ENCODE data around the gene GRM8. TPM values are rescaled to one million over a fixed set of nuclear protein-coding genes. Genes with fewer than 3 reads are reported as not detected.

GRM8 gene
- total RNA-seq, 1 donor from 2014 or later = not detected

DNA sequence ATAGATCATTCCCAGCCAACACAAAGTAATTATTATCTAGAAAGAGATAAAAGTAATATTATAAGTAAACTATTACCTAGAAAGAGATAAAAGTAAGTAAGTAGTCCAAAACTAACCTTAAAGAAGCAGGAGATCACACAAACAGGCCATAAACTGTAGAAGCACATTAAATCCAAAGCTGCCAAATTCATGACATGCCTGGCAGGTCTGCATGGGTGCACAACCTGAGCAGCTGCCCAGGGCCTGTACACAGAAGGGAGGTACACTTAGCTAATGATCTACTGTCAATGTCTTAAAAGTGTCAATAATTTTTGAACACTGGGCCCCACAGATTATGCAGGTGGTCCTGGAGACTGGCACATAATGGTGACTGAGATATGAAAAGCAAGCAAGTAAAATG, 196.5 kb downstream of the GRM8 start:
- DNase-seq (no peak), ATAC-seq (no peak)
- TF ChIP-seq, protein P1, sequence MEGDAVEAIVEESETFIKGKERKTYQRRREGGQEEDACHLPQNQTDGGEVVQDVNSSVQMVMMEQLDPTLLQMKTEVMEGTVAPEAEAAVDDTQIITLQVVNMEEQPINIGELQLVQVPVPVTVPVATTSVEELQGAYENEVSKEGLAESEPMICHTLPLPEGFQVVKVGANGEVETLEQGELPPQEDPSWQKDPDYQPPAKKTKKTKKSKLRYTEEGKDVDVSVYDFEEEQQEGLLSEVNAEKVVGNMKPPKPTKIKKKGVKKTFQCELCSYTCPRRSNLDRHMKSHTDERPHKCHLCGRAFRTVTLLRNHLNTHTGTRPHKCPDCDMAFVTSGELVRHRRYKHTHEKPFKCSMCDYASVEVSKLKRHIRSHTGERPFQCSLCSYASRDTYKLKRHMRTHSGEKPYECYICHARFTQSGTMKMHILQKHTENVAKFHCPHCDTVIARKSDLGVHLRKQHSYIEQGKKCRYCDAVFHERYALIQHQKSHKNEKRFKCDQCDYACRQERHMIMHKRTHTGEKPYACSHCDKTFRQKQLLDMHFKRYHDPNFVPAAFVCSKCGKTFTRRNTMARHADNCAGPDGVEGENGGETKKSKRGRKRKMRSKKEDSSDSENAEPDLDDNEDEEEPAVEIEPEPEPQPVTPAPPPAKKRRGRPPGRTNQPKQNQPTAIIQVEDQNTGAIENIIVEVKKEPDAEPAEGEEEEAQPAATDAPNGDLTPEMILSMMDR (IDR thresholded peaks at IDR 0.05) = no peak
- no peak overlapping the region for H3K4me3 ChIP-seq
- H3K9me3 ChIP-seq = no peaks in the 10 kb centered on the region
- H3K27me3 ChIP-seq = no peaks in the 10 kb centered on the region
- H3K27ac ChIP-seq = no peak overlapping the region
- H3K36me3 ChIP-seq = no peaks in the 10 kb centered on the region
- no peaks in the 10 kb centered on the region for H3K4me1 ChIP-seq
- intact Hi-C loops (cut with DNase I) = no loop called here

DNA sequence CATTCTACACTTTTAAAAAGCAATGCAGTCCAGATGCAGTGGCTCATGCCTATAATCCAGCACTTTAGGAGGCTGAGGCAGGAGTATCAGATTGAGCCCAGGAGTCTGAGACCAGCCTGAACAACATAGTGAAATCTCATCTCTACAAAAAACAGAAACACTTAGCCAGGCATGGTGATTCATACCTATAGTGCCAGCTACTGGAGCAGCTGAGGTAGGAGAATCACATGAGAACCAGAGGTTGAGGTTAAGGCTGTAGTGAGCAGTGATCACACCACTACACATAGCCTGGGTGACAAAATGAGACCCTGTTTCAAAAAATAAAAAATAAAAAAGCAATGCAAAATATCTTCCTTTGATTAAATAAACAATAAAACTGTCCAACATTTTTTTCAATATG, 205.2 kb downstream of the GRM8 start:
- Histone ChIP-seq H3K9me3 (no peaks in the 10 kb centered on the region), H3K36me3 (no peaks in the 10 kb centered on the region), H3K4me1 (no peaks in the 10 kb centered on the region), H3K27me3 (no peaks in the 10 kb centered on the region), H3K4me3 (no peak overlapping the region), H3K27ac (no peak overlapping the region)
- intact Hi-C loops (cut with DNase I) = no loop called here
- TF ChIP-seq, protein P1 (IDR thresholded peaks at IDR 0.05) = no peak
- no peak for DNase-seq
- ATAC-seq = no peak

DNA sequence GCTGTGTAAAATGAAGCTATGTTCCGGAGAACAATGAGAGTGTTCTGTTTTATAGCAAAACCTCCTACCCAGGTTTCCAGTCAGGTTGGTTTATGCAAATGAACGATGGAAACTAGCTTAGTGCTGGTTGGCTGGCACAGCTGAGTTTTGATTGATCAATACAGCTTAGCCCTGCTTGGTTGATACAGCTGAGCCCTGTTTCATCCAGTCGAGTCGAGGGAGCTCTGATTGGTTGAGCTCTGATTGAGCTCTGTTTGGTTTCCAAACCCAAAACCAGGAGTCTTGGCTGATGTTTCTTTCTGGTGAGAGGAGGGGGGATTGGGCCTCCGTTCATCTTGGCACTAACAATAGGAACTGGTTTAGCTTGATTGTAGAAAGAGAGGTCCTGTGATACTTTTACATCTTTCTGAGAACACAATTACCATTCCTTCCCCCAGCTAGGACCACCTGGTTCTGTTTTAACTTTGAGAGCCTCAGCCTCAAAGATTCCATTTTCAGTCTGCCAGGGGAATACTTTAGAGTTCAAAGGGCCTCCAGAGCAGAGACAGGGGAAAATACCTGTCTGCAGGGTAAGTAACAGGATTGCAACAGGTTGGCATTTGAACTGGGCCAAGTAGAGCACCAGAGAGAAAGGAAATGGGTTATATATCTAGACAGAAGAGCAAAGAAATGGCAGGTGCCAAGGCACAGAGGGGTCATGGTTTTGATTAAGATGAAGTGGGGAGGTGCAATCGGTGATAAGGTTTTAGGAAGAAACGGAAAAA, 210.9 kb downstream of the GRM8 start:
- Histone ChIP-seq H3K36me3 (no peaks in the 10 kb centered on the region), H3K4me1 (no peaks in the 10 kb centered on the region), H3K27ac (no peak overlapping the region), H3K4me3 (no peak overlapping the region), H3K9me3 (no peaks in the 10 kb centered on the region), H3K27me3 (no peaks in the 10 kb centered on the region)
- DNase-seq = no peak
- TF ChIP-seq, protein P1 (IDR thresholded peaks at IDR 0.05) = no peak
- intact Hi-C loops (cut with DNase I) = no loop called here
- no peak for ATAC-seq

DNA sequence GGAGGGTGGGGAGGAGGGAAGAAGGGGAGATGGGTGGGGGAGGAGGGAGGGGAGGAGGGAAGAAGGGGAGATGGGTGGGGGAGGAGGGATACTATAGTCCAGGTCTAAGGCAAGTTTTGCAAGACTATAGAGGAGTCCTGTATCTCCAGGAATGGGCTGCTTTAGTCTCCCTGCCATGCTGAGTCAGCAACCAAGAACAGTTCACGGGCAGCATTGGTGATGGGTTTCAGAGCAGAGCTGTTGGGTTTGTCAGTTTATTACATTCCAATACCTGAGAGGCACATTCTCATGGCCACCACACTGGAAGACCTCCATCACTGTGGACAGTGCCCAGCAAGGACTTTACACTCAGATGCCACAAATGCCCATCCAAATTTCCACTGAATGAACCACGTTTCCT, 212.7 kb downstream of the GRM8 start:
- intact Hi-C loops (cut with DNase I) = no loop called here
- no peak for DNase-seq
- H3K36me3 ChIP-seq = no peaks in the 10 kb centered on the region
- TF ChIP-seq, protein P1 (IDR thresholded peaks at IDR 0.05) = no peak
- no peaks in the 10 kb centered on the region for H3K4me1 ChIP-seq
- no peaks in the 10 kb centered on the region for H3K9me3 ChIP-seq
- H3K4me3 ChIP-seq = no peak overlapping the region
- ATAC-seq = no peak
- no peaks in the 10 kb centered on the region for H3K27me3 ChIP-seq
- H3K27ac ChIP-seq = no peak overlapping the region

DNA sequence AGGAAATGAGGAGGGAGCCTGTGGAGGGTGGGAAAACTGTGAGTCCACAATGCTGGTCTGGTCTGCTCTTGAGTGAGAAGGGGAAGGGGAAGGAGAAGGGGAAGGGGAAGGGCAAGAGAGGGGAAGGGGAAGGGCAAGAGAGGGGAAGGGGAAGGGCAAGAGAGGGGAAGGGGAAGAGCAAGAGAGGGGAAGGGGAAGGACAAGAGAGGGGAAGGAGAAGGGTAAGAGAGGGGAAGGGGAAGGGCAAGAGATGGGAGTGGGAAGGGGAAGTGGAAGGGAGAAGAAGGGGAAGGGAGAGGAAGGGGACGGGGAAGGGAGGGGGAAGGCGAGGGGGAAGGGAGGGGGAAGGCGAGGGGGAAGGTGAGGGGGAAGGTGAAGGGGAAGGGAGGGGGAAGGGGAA, 213.2 kb downstream of the GRM8 start:
- ATAC-seq (no peak), DNase-seq (no peak)
- Histone ChIP-seq H3K36me3 (no peaks in the 10 kb centered on the region), H3K27me3 (no peaks in the 10 kb centered on the region), H3K4me3 (no peak overlapping the region), H3K9me3 (no peaks in the 10 kb centered on the region), H3K27ac (no peak overlapping the region), H3K4me1 (no peaks in the 10 kb centered on the region)
- intact Hi-C loops (cut with DNase I) = no loop called here
- TF ChIP-seq, protein P1 (IDR thresholded peaks at IDR 0.05) = no peak

All from upper lobe of right lung (tissue), 1 donor.